ENCODE measurements around the gene CLEC7A.

The CLEC7A gene

GRCh38 chr12:10130042-10130441, at the start of gene CLEC7A:
CLEC7A (minus strand) TSS chr12:10130199; CDS start chr12:10130082, 117 bp downstream.
- in situ Hi-C loops (cut with MboI; ENCODE audit: low sequenced_read_pairs) = loop anchor here (10.0 to 25.0 kb wide), 4 partner anchors 93 to 385 kb away; partner anchors contain the start of genes CLEC2A and CLEC9A

DNA sequence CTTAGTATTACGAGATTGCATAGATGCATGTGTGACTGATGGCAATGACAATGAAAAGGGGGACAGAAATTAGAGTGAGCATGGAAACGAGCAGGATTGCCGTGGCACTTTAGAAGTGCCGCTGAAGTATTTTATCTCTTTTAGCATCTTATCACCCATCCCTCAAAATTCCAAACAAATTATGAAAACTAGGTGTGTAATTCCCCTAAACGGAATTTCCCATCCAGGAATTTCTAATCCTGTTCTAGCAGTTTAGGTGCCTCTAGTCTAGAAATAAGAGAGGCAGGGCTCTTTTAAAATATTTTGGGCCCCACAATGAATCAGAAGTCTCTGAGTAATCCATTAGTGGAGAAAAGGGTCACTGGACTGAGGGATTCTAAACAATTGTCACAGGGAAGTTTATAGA, 49.8 kb upstream of the CLEC7A start:
- in situ Hi-C loops (cut with MboI; ENCODE audit: low sequenced_read_pairs) = no loop called here

GRCh38 chr12:10178821-10179220, 48.8 kb upstream of the CLEC7A start, which contains the start of gene TMEM52B:
TMEM52B (plus strand) TSS chr12:10179032; CDS start chr12:10179575, 543 bp downstream.
- in situ Hi-C loops (cut with MboI; ENCODE audit: low sequenced_read_pairs) = no loop called here

DNA sequence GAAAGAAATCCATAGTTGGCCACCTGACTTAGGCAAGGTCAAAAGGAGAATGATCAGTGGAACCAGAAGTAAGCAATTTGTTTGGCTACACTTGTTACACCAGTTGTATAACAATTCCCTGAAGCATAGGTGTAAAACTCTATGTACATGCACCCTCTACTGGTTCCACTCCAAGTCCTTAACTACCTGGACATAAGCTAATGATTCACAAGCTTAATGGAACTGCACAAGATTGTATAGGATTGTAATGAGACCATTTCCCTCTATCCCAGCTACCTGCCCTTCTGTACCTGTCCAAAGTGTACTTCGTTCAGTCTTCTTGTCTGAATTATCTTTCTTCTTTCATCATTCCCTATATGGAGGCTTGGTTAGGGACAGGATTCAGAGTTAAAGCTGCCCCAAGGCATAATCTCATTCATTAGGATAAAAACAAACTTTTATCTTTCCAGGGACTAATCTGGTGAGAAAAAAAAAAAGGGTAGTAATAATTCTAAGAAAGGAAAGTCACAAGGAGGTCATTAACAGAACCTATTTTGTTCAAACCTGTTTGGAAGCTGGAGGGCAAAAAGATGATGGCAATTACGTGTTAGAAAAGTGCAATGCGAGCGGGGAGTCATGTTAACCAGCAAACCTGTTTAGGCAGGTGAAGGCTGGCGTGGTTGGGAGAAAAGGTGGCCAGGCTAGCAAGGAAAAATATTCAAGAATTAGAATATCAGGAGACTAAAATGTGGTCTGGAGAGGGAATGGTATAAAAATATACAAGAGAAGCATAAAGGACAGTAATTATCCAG, 46.0 kb upstream of the CLEC7A start:
- in situ Hi-C loops (cut with MboI; ENCODE audit: low sequenced_read_pairs) = no loop called here

DNA sequence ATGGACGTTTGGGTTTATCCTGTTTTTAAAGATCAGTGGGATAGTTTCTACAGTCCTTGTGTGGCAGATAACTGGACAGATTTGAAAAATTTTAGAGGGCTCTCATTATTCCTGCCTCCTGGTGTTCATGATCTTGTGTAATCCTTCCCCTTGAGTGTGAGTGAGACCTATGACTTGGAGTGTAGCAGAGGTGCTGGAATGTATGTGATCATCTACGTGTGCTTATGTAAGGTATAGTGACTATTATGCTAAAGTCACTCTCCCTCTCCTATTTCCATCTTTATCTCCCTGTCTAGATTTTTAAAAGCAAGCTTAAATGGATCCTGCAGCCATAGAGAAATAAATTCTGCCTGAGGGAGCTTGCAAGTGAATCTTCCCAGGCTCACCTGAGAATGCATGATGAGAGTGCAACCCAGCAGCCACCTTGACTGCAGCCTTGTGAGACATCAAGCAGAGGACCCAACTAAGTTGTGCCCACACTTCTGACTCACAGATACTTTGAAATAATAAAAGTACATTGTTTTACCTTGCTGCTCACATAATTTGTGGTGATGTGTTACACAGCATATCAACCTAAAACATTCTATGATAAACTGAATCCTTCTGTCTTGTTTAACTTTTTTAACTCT, 45.1 kb upstream of the CLEC7A start:
- in situ Hi-C loops (cut with MboI; ENCODE audit: low sequenced_read_pairs) = no loop called here

DNA sequence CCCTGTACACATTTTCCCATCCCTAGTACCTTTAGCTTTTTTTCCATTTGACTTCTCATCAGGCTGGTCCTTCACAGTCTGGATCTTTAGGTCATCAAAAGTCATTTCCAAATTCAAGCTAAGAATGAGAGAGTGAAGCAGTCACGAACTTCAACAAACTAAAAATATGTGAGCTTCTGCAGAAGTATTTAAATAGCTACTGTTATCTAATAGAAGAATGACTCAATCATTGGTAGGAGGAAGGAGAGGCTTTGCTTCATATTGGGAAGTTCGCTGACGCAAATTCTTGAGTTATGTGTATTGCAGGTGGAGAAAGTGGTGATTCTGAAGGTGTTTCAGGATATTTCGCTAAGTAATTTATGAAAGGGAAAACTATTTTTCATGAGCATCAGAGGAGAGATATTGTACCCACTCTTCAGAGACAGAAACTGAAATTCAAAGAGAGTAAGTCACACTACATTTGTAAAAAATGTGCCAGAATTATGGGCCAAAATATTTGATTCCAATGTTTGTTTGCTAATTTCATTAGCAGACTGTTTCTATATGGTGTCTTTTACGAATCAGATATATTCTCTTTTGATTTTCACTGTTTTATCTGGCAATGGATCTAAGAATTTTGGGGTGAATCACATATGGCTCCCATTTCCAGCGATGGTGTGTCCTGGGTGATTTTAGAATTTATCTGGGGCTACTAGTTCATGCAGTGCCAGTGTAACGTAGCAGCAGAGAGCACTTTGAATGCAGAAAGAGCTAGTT, 42.2 kb upstream of the CLEC7A start, which contains the start of gene OLR1:
OLR1 (minus strand) TSS at position 160 of the 756 bp plus-strand sequence; CDS start at position 105, 55 bp downstream.
- in situ Hi-C loops (cut with MboI; ENCODE audit: low sequenced_read_pairs) = no loop called here

- in situ Hi-C loops (cut with MboI; ENCODE audit: low sequenced_read_pairs) = no loop called here
Measured at GRCh38 chr12:10170216-10170615, 40.2 kb upstream of the CLEC7A start.

DNA sequence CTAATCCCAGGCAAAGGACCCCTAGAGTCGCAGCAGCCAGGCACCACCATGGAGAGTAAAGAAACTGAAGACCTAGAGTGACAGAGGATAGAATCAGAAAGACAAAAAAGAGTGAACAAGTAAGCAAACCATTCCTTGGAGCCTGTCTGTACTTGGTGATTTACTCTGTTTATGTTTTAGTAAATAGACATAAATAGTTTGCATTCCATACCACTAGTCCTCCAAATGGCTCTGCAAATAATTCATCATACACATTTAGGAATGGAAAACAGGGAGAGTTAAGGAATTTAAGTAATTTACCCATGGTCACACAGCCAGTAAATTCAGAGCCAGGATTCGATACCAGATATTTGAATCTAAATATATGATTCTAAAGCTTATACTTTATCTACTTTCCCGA, 39.1 kb upstream of the CLEC7A start:
- in situ Hi-C loops (cut with MboI; ENCODE audit: low sequenced_read_pairs) = no loop called here

- in situ Hi-C loops (cut with MboI; ENCODE audit: low sequenced_read_pairs) = no loop called here
Measured at GRCh38 chr12:10167599-10167998, 37.6 kb upstream of the CLEC7A start.

DNA sequence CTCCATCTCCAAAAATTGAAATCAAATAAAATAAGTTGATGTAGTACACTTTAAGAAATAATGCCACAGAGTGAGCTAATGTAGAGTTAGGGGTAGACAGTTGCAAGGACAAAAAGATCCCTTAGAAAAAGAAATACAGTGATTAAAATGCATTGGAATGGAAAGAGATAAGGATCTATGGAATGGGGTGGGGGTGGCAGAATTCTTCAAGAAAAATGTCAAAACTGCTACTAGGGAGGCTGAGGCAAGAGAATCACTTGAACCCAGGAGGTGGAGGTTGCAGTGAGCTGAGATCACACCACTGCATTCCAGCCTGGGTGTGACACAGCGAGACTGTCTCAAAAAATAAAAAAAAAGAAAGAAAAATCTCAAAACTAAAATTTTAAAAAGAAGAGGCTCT, 35.4 kb upstream of the CLEC7A start:
- in situ Hi-C loops (cut with MboI; ENCODE audit: low sequenced_read_pairs) = no loop called here

DNA sequence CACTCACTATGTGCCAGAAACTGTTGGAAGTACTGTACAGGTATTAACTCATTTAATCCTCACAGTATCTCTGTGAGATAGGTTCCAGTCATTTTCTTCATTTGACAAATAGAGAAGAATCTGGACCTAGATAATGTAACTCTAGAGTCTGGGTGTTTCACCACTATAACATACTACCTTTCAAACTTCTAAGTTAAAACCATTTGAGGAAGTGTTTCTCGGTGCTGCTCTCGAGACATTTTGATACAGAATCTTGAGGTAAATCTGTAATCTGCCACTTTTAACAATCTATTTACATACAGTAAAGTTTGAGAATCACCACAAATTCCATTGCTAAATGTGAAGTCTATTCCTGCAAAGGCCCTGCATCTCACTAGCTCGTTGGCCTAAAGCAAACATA, 33.1 kb upstream of the CLEC7A start:
- in situ Hi-C loops (cut with MboI; ENCODE audit: low sequenced_read_pairs) = no loop called here

GRCh38 chr12:10160617-10161385, 30.8 kb upstream of the CLEC7A start:
- in situ Hi-C loops (cut with MboI; ENCODE audit: low sequenced_read_pairs) = no loop called here

GRCh38 chr12:10159280-10159679, 29.3 kb upstream of the CLEC7A start:
- in situ Hi-C loops (cut with MboI; ENCODE audit: low sequenced_read_pairs) = no loop called here

DNA sequence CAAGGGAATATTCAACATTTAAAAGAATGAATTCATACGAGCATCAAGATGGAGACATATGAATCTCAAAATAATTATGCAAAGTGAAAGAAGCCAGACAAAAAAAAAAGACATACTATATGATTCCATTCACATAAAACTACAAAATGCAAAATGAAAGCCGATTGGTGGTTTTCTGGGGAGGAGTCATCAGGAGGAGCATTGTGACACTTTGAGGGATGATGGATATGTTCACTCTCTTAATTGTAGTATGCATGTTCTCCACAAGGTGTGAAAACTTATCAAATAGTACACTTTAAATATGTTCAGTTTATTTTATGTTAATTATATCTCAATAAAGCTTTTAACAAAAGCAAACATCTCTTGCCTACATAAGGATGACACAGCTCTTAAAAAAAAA, 28.4 kb upstream of the CLEC7A start:
- in situ Hi-C loops (cut with MboI; ENCODE audit: low sequenced_read_pairs) = no loop called here

DNA sequence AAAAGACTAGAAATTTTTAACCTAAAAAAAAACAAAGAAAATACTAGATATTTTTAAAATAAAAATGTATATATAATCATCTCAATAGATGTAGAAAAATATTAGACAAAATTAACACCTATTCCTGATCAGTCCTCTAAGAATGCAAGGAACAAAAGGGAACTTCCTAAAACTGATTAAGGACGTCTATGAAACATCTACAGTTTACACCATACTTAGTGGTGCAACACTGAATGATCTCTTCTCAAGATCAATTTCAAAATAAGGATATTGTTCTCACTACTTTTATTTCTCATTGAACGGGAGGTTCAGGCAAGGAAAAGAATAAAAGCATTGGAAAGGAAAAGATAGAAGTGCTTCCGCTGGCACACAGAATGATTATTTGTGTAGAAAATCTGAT, 26.0 kb upstream of the CLEC7A start:
- in situ Hi-C loops (cut with MboI; ENCODE audit: low sequenced_read_pairs) = no loop called here

DNA sequence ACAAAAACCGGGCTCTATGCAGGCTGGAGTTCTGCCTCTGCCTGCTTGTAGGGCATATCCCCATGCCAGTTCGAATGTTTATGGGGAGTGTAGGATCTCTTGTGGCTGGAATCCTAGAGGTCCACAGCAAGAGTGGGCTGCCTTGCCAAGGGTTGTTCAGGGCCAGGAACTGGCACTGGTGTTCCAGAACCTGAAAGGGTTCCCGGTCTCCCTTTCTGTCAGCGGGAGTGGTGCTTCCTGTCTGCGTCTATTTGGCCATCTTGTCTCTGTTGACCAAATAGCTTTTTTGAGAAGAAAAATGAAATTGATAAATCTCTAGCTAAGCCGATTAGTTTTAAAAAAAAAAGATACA, 24.1 kb upstream of the CLEC7A start:
- in situ Hi-C loops (cut with MboI; ENCODE audit: low sequenced_read_pairs) = no loop called here

- in situ Hi-C loops (cut with MboI; ENCODE audit: low sequenced_read_pairs) = no loop called here
Measured at GRCh38 chr12:10153271-10154144, 23.5 kb upstream of the CLEC7A start.

GRCh38 chr12:10151621-10152020, 21.6 kb upstream of the CLEC7A start:
- in situ Hi-C loops (cut with MboI; ENCODE audit: low sequenced_read_pairs) = no loop called here

- in situ Hi-C loops (cut with MboI; ENCODE audit: low sequenced_read_pairs) = loop anchor here (25.0 kb wide), 3 partner anchors 111 to 336 kb away; partner anchors contain the start of genes CLEC2A and CLEC9A
Measured at GRCh38 chr12:10147714-10148403, 17.9 kb upstream of the CLEC7A start.
